Brain microvascular endothelial cell (primary cell): Measurements from ENCODE around the gene A3GALT2.

ENCODE experiments used
- DNase-seq: peaks from one replicate; pipeline ENCODE4 v3.0.0-alpha.2; 2020
- H3K27ac ChIP-seq: fragments of 250-450 bp; sonication (Bioruptor Pico); 2 replicates; pipeline ENCODE4 v1.5.1; 2020; ENCODE audit warnings: mild to moderate bottlenecking, moderate library complexity
- H3K27me3 ChIP-seq: fragments of 250-450 bp; sonication (Bioruptor Pico); replicated peaks from 2 replicates; pipeline ENCODE4 v1.5.1; 2020; ENCODE audit warnings: mild to moderate bottlenecking
- H3K36me3 ChIP-seq: fragments of 250-450 bp; sonication (Bioruptor Pico); replicated peaks from 2 replicates; pipeline ENCODE4 v1.5.1; 2020; ENCODE audit warnings: mild to moderate bottlenecking
- H3K4me3 ChIP-seq: 2 replicates; pipeline ENCODE4 v1.5.1; 2011; ENCODE audit warnings: low read depth, mild to moderate bottlenecking, control low read depth, low read length, moderate library complexity
- in situ Hi-C: cut with HindIII; loops from 2 replicates; pipeline ENCODE4 v1.10.0; 2017; ENCODE audit warnings: low sequenced_read_pairs, low pct_ligation_motif_present
- TF ChIP-seq, protein P1 (sequence below): IDR thresholded peaks from 2 replicates; pipeline ENCODE4 v1.5.1; 2011; ENCODE audit warnings: low read depth, mild to moderate bottlenecking, moderate library complexity, low read length, control low read depth, inconsistent platforms; ENCODE audit errors: missing control alignments

A3GALT2 gene

DNA sequence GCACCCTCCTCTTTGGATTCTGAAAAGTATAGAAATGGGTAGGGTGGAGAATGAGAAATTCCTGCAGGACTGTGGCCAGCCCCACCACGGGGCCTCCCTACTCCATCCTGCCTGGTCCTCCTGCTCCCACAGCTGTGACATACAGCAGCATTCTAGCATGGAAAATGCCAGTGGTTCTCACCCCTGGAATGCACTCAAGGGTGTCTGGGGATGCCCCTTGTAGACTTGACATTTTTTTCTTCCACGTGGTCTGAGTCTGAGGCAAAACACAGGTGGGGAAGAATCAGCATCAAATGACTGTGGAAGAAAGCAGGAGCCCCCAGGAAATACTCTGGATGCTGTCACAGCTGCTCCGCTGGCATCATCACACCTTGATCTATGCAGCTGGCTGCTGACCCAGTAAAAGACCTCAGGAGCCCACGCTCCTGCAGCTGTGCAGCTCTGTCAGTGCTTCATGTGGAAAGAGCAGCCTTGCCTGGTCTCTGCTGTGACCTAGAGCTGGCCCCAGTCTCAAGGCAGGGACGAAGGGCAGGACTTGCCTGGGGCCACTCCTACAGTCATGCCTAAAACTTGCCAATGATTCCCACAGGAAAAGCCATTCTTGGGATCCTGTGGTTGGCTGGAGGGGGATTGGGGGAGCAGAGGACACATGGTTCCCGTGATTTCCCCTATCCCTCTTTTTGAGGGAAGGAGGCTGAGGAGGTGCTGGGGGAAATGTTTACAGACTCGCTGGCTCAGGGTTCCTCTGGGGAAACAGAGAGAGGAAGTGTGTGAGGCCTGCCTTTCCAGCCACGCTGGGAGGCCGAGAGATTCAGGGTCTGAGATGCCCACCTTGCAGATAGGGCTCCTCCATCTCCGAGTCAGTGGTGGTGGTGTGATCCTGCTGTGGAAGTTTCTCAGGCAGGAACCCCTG, 10.8 kb upstream of the A3GALT2 start:
- in situ Hi-C loops: no loop called here
- H3K27ac ChIP-seq: peak overlapping the region; percentile 36
- H3K36me3 ChIP-seq: peaks cover 84% of the 10 kb centered on the region
- TF ChIP-seq, protein P1, sequence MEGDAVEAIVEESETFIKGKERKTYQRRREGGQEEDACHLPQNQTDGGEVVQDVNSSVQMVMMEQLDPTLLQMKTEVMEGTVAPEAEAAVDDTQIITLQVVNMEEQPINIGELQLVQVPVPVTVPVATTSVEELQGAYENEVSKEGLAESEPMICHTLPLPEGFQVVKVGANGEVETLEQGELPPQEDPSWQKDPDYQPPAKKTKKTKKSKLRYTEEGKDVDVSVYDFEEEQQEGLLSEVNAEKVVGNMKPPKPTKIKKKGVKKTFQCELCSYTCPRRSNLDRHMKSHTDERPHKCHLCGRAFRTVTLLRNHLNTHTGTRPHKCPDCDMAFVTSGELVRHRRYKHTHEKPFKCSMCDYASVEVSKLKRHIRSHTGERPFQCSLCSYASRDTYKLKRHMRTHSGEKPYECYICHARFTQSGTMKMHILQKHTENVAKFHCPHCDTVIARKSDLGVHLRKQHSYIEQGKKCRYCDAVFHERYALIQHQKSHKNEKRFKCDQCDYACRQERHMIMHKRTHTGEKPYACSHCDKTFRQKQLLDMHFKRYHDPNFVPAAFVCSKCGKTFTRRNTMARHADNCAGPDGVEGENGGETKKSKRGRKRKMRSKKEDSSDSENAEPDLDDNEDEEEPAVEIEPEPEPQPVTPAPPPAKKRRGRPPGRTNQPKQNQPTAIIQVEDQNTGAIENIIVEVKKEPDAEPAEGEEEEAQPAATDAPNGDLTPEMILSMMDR: no peak
- H3K27me3 ChIP-seq: no peaks in the 10 kb centered on the region
- H3K4me3 ChIP-seq: no peak overlapping the region
- DNase-seq: no peak

DNA sequence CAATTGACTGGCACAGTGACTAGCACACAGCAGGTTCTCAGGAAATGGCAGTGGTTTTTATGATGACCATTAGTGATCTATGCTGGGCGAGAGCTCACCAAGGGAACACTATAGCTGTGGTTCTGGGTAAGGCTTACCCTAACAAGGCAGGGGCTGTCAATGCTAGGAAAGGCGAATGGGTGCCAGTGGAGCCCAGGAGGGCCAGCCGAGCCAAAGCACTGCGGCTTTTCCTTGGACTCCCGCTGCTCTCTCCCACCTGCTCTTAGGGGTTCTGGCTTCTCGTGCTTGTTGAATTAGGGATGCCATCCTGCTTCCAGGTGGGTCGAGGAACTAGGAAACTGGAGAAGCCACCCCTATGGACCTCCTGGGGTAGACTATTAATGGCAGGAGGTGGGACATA, 10.0 kb upstream of the A3GALT2 start:
- H3K27ac ChIP-seq: no peak overlapping the region
- in situ Hi-C loops: no loop called here
- peaks cover 92% of the 10 kb centered on the region for H3K36me3 ChIP-seq
- no peaks in the 10 kb centered on the region for H3K27me3 ChIP-seq
- H3K4me3 ChIP-seq: no peak overlapping the region
- DNase-seq: no peak
- TF ChIP-seq, protein P1: no peak

DNA sequence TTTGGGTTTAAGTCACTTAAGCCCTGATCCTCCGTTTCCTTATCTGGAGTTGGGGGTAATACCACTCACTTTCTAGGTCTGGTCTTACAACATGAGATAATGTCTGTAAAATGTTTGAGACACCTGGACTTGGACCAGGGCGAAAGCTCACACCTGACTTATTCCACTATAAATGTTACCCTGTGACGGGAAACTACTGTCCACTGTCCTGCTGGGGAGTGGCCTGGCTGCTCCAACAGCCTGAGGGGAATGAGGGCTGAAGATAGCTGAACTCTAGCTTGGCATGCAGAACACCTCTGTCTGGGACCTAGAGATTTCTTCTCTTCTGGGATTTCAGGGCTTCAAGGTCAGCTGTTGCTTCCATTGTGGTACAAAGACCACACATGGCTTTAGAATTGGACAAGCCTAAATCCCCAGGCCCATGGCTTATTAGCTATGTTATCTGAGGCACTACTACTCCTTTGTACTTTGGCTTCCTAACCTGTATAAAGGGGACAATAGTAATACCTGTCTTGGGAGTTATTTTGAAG, 9.5 kb upstream of the A3GALT2 start:
- DNase-seq: no peak
- in situ Hi-C loops: no loop called here
- H3K27ac ChIP-seq: no peak overlapping the region
- TF ChIP-seq, protein P1: no peak
- no peaks in the 10 kb centered on the region for H3K27me3 ChIP-seq
- H3K36me3 ChIP-seq: peaks cover 94% of the 10 kb centered on the region
- H3K4me3 ChIP-seq: no peak overlapping the region

DNA sequence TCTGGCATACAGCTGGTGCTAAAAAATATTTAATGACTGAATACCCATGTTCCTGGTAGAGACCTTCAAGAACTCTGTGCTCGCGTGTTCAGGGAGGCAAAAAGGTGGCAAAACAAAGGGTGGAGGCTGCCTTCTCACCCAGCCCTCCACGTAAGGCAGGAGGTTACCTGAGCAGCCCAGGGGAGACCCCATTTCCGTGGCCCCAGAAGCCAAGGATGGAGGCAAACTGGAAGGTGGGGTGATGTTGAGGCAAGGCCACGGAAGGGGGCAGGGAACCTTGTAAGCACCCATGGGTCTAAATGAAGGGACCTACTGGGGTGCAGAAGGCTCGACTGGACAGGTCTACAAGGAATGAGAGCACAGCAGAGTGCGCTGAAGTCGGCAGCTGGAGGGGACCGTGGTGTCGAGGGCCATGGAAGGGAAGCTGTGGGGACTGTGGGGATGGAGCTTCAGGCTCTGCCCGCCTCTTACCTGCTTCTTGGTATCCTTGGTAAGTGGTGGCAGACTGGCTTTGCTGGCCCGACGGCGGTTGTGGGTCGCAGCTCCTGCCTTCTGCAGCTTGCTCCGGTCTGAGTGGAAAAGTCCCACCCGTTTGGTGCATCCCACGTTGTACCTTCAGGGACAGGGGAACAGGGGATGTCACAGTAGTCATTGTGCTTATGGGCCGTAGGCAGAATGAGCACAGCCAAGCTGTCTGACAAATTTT, 8.9 kb upstream of the A3GALT2 start:
- DNase-seq: no peak
- in situ Hi-C loops: no loop called here
- no peak overlapping the region for H3K4me3 ChIP-seq
- TF ChIP-seq, protein P1: no peak
- H3K36me3 ChIP-seq: peaks cover 95% of the 10 kb centered on the region
- H3K27me3 ChIP-seq: no peaks in the 10 kb centered on the region
- no peak overlapping the region for H3K27ac ChIP-seq

DNA sequence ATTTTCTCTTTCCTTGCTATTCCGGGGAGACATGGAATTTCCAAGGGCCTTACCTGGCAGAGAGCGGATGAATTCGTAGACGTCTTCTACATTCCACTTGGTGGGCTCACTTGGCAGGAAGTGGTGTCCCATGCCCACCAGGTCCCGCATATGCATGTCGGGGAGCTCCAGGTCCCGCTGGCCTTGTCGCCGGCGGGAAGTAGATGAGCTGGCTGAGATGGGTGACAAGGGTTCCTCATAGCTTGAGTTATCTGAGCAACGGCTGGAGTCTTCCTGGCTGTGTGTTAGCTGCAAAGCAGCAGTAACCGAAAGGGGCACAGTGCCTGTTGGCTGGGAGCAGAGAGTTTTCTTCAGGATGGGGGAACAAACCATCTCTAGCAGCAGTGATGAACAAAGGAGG, 7.9 kb upstream of the A3GALT2 start:
- TF ChIP-seq, protein P1: peak; percentile 4
- Histone ChIP-seq H3K27ac (peak overlapping the region; percentile 70), H3K4me3 (no peak overlapping the region), H3K27me3 (no peaks in the 10 kb centered on the region), H3K36me3 (peaks cover 97% of the 10 kb centered on the region)
- no peak for DNase-seq
- in situ Hi-C loops: no loop called here
